ENCODE data around the gene PIK3C2A. TPM values are rescaled to one million over a fixed set of nuclear protein-coding genes. Genes with fewer than 3 reads are reported as not detected.

PIK3C2A gene
- polyA plus RNA-seq, 2 of the 4 experiments (the other 2 are of a cell fraction): 30.7 to 51.0 TPM

DNA sequence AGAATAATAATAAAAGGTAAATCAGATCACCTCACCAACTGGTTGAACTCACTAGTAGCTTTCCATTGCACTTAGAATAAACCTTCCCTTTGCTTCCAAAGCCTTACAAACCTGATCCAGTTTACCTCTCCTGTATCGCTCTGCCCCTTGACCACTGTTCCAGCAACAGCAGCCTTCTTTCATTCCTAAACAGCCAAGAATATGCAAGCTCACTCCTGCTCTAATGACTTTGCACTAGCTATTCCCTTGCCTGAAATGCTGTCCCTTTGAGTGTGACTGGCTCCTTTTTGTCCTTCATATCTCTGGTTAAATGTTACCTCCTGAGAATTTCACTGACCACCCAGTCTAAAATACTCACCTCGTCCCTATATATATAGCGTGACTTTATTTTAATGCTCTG, 9.6 kb upstream of the PIK3C2A start:
- ChIA-PET CTCF (interaction anchor here (0.8 to 1.8 kb wide), 6 partner anchors 9 to 166 kb away, joined by 3 to 15 read pairs (median 3); no protein-coding TSS in a partner anchor), POLR2A (interaction anchor here (0.7 to 0.8 kb wide), 2 partner anchors 8 to 10 kb away, joined by 3 to 7 read pairs; partner anchors contain the start of gene PIK3C2A)
- 88% methylated on average over 3 of the region's 3 CpGs for WGBS (ENCODE audit: missing lambda C conversion rate)
- ATAC-seq (no peak), DNase-seq (ENCODE audit: low read depth in 1 of 2, low spot score in 1 of 2) (no peak), FAIRE-seq (no peak)
- TF ChIP-seq, protein P1, sequence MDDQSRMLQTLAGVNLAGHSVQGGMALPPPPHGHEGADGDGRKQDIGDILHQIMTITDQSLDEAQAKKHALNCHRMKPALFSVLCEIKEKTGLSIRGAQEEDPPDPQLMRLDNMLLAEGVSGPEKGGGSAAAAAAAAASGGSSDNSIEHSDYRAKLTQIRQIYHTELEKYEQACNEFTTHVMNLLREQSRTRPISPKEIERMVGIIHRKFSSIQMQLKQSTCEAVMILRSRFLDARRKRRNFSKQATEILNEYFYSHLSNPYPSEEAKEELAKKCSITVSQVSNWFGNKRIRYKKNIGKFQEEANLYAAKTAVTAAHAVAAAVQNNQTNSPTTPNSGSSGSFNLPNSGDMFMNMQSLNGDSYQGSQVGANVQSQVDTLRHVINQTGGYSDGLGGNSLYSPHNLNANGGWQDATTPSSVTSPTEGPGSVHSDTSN (IDR thresholded peaks at IDR 0.05): no peak
- no peak for TF ChIP-seq KDM1A (IDR thresholded peaks at IDR 0.05; ENCODE audit: low read depth)
- TF ChIP-seq ZC3H11A (IDR thresholded peaks at IDR 0.05): no peak
- no peak for TF ChIP-seq CEBPB (IDR thresholded peaks at IDR 0.05)
- no peak for TF ChIP-seq HOXB5 (CRISPR knock-in tag; IDR thresholded peaks at IDR 0.05)
- TF ChIP-seq RCOR1 (IDR thresholded peaks at IDR 0.05; ENCODE audit: low read depth, low read length): no peak
- no peak overlapping the region for H3K4me2 ChIP-seq
- peaks cover 8% of the 10 kb centered on the region; the same call in 2 of the 3 replicates for H3K9me3 ChIP-seq
- H3K27ac ChIP-seq: no peak overlapping the region
- H3K4me3 ChIP-seq: no peak overlapping the region
- H3K4me1 ChIP-seq: no peaks in the 10 kb centered on the region

GRCh38 chr11:17214338-17214737, 6.6 kb upstream of the PIK3C2A start:
- H3K9me3 ChIP-seq: peaks cover 8% of the 10 kb centered on the region; the same call in 2 of the 3 replicates
- no peak for TF ChIP-seq CHD2 (IDR thresholded peaks at IDR 0.05; ENCODE audit: low read length, partially characterized antibody)
- no peak for TF ChIP-seq MAFK (IDR thresholded peaks at IDR 0.05; ENCODE audit: partially characterized antibody)
- no peak for TF ChIP-seq FOSL2 (IDR thresholded peaks at IDR 0.05)
- TF ChIP-seq FOSL2 (CRISPR knock-in tag; IDR thresholded peaks at IDR 0.05): no peak
- peak; percentile 62; the same call in 1 of the 2 replicates for TF ChIP-seq KDM1A (IDR thresholded peaks at IDR 0.05; ENCODE audit: low read depth)
- no peak for TF ChIP-seq SMC3 (IDR thresholded peaks at IDR 0.05)
- no peak overlapping the region for H3K4me2 ChIP-seq
- DNase-seq (ENCODE audit: low read depth in 1 of 2, low spot score in 1 of 2) (no peak), FAIRE-seq (no peak), ATAC-seq (no peak)
- no peak overlapping the region for H3K4me3 ChIP-seq
- ChIA-PET POLR2A (no interaction called here), CTCF (interaction anchor here (1.6 kb wide), 1 partner anchor 15 kb away, joined by 7 read pairs; no protein-coding TSS in a partner anchor)
- H3K4me1 ChIP-seq: peaks cover 8% of the 10 kb centered on the region
- no peak overlapping the region for H3K27ac ChIP-seq

DNA sequence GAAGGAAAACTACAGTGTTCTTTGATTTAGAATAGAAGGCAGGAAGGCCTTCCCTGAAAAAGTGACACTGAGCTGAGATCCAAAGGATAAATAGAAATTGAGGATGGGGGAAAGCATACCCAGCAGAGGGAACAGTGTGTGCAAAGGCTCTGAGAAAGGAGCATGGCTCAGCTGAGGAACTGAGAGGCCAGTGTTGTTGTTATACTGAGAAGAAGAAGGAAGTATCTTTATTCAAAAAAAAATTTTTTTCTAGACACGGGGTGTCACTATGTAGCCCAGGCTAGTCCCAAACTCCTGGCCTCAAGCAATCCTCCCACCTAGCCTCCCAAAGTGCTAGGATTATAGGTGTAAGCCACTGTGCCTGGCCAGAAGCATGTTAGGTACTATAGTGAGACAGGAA, 3.5 kb upstream of the PIK3C2A start:
- H3K4me3 ChIP-seq: no peak overlapping the region
- H3K27ac ChIP-seq: no peak overlapping the region
- H3K4me1 ChIP-seq: peaks cover 20% of the 10 kb centered on the region
- DNase-seq (ENCODE audit: low read depth in 1 of 2, low spot score in 1 of 2): no peak
- POLR2A ChIA-PET: no interaction called here
- no peak overlapping the region for H3K4me2 ChIP-seq
- ATAC-seq: no peak
- no peak for FAIRE-seq
- H3K9me3 ChIP-seq: peaks cover 8% of the 10 kb centered on the region; the same call in 2 of the 3 replicates
- CTCF ChIA-PET: interaction anchor here (1.3 kb wide), 1 partner anchor 13 kb away, joined by 3 read pairs; no protein-coding TSS in a partner anchor
- TF ChIP-seq, protein P2, sequence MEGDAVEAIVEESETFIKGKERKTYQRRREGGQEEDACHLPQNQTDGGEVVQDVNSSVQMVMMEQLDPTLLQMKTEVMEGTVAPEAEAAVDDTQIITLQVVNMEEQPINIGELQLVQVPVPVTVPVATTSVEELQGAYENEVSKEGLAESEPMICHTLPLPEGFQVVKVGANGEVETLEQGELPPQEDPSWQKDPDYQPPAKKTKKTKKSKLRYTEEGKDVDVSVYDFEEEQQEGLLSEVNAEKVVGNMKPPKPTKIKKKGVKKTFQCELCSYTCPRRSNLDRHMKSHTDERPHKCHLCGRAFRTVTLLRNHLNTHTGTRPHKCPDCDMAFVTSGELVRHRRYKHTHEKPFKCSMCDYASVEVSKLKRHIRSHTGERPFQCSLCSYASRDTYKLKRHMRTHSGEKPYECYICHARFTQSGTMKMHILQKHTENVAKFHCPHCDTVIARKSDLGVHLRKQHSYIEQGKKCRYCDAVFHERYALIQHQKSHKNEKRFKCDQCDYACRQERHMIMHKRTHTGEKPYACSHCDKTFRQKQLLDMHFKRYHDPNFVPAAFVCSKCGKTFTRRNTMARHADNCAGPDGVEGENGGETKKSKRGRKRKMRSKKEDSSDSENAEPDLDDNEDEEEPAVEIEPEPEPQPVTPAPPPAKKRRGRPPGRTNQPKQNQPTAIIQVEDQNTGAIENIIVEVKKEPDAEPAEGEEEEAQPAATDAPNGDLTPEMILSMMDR (IDR thresholded peaks at IDR 0.05): no peak
- no peak for TF ChIP-seq HOXA7 (CRISPR knock-in tag; IDR thresholded peaks at IDR 0.05)
- no peak for TF ChIP-seq FOSB (CRISPR knock-in tag; IDR thresholded peaks at IDR 0.05)
- no peak for TF ChIP-seq ESRRA (IDR thresholded peaks at IDR 0.05; ENCODE audit: borderline replicate concordance, low read length)
- TF ChIP-seq POLR2A (IDR thresholded peaks at IDR 0.05; ENCODE audit: low read length): no peak
- TF ChIP-seq NFE2L2 (conservative IDR thresholded peaks at IDR 0.05; ENCODE audit: low read length): no peak
- TF ChIP-seq, protein P3, sequence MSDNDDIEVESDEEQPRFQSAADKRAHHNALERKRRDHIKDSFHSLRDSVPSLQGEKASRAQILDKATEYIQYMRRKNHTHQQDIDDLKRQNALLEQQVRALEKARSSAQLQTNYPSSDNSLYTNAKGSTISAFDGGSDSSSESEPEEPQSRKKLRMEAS (IDR thresholded peaks at IDR 0.05): no peak
- TF ChIP-seq GATA3 (IDR thresholded peaks at IDR 0.05; ENCODE audit: borderline replicate concordance): no peak
- no peak for TF ChIP-seq PHF8 (IDR thresholded peaks at IDR 0.05; ENCODE audit: borderline replicate concordance, low read depth)
- no peak for TF ChIP-seq CEBPB (IDR thresholded peaks at IDR 0.05)
- TF ChIP-seq, protein P4, sequence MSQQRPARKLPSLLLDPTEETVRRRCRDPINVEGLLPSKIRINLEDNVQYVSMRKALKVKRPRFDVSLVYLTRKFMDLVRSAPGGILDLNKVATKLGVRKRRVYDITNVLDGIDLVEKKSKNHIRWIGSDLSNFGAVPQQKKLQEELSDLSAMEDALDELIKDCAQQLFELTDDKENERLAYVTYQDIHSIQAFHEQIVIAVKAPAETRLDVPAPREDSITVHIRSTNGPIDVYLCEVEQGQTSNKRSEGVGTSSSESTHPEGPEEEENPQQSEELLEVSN (IDR thresholded peaks at IDR 0.05; ENCODE audit: borderline replicate concordance, low read depth): no peak
- no peak for TF ChIP-seq ZNF302 (CRISPR knock-in tag; IDR thresholded peaks at IDR 0.05)
- no peak for TF ChIP-seq FOXS1 (CRISPR knock-in tag; IDR thresholded peaks at IDR 0.05)
- TF ChIP-seq ZSCAN20 (CRISPR knock-in tag; IDR thresholded peaks at IDR 0.05): no peak
- TF ChIP-seq MAFK (IDR thresholded peaks at IDR 0.05; ENCODE audit: partially characterized antibody): no peak
- 90% methylated on average over 1 of the region's 1 CpG for WGBS (ENCODE audit: missing lambda C conversion rate)
